Hippocampal formation (tissue), 2 donors: Measurements from ENCODE around the gene CPED1.
"Not testable (repeated sequence)": the region's sequence is repeated elsewhere in the genome, so short reads cannot be mapped to it uniquely, and the experiment has no call there.

Experiments used
- DNase-seq, 2 donors: peaks; one replicate each; lab custom pipeline; 2025; lab: John Stamatoyannopoulos, UW

Gene CPED1

DNA sequence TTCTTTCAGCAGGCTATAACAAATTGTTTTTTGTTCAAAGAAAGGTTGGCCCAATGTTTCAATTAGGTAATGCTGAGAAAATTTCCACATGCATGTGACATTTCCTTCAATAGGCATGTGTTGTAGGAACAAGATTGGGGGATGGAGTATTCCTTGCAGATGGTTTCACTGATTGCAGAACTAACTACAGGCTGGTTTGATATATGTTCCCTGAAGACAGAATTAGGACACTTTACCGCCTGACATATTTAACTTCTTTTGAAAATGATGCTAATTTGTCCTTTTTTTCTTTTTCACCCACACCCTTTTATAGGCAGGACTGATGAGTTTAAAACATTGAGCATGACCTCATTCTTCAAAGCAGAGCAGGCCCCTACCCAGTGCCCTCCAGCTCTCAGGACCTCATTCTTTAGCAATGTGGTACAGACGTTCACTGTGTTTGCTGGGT lies 163.3 kb downstream of the CPED1 start:
- no peak for DNase-seq

DNA sequence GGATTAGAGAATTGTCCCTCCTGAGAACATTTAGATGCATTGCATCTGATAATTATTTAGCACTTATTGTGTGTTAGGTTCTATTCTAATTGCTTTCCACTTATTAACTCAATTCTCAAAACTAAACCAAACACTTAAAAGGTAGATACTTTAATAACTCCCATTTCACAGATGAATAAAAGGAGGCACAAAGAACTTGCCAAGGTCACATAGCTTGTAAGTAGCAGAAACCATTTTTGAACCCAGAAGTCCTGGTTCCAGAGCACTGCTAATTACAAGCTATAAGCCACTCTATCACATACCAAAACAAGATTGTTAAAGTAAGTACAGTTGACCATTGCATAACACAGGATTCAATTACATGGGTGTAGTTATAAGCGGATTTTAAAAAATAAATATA lies 164.9 kb downstream of the CPED1 start:
- no peak for DNase-seq

DNA sequence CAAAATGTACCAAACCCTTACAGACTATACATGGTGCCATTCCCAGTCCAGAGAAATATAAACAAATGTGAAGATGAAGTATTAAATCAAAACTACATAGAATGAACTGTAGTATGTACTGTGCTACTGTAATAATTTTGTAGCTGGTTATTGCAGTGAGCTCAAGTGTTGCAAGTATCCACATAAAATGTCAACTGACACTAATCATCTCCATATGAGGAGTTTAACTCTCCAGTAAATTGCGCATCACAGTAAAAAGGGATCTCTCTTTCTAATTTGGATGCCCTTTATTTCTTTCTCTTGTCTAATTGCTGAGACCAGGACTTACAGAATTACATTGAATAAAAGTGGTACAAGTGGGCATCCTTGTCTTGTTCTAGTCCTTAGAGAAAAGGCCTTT lies 165.5 kb downstream of the CPED1 start:
- no peak for DNase-seq

DNA sequence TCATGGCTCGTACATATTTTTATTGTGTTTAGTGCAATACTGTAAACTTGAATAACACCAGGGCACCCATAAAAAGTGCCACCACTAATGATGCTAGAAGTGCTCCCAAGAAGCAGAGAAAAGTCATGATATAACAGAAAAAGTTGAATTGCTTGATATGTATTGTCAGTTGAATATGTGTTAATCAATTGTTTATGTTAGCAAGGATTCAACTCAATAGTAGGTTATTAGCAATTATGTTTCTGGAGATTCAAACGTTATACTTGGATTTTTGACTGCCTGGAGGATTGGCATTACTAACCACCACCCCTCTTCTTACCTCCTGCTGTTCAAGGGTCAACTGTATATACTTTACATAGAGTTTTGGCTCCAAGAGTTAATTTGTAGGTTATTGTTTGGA lies 168.3 kb downstream of the CPED1 start:
- DNase-seq, result no peak

DNA sequence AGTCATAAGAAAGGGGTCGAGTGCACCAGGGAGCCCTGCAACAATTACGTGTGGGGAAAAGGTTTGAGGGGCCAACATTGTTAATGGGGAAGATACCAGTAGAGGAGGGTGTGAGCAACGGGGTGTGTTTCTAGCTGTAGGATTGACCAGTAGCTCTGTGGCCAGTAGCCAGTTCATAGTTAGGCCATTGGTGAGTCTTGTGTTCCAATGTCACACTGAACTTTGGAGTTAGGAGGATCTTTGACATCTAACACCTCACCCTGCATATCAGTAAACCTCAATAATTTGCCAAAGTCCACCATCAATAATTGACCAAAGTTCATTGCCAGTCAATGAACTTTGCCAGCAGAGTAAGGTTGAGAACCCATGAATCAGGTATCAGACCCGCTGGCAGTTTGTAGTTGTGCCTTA lies 168.8 kb downstream of the CPED1 start:
- no peak for DNase-seq

DNA sequence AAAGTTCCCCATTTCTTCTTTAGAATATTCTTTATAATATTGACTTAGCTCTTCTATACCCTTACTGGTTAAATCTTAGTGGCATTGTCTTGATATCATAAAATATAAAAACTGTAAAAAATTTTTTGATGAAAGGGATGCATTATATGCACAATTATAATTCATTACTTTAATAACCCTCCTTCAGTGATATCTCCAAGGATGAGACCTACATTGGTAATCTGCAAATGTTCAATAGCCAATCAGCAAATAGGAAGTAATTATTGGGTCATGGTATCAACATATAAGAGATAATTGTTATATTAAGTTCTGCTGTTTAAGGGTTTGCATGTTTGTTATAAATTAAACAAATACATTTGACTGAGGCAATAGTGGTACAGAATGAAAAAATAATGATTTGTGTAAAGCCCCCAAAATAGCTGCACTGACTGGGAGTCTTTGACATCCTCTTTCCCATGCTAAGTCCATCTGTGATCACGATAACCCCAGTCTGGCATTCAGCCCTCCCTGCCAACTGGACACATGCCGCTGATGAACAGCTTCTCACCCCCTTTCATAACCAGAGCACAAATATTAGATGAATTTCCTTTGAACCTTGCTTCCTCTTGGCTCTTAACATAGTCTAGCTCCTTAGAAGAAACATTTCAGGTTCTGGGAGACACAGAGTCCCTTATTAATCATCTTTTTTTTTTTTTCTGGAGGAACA lies 169.5 kb downstream of the CPED1 start:
- no peak for DNase-seq

DNA sequence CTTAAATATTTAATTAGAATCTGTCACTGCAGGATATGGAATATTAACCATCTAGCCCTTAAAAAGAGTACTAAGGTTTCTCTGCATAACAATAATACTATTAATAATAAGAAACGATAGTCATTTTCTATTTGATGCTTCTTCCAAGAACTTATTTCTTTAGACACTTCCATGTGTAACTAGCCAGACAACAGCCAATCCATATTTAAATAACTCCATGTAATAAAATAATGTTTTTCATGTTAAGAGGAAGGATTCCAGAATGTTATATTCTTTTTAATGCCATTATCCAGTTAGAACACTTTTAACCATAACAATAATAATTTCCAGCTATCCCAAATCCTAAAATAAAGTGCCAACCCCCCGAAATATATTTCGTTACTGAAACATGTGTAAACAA lies 170.2 kb downstream of the CPED1 start:
- no peak for DNase-seq

DNA sequence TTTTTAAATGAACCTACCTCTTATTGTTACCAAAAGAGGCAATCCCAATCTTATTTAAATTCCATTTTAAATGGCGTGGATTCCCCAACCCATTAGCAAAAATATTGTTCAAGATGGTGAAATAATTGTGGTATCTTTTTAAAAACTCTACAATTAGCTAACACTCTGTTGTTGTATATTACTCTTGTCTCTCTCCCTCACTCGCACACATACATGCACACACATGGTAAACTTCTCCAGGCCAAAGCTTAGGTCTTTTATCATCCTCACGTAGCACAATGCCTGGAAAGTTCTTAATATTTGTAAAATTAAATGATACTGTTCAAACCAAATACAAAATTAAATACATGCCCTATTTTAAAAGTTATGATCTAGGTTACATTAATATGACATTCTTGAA lies 171.0 kb downstream of the CPED1 start:
- DNase-seq, result no peak

DNA sequence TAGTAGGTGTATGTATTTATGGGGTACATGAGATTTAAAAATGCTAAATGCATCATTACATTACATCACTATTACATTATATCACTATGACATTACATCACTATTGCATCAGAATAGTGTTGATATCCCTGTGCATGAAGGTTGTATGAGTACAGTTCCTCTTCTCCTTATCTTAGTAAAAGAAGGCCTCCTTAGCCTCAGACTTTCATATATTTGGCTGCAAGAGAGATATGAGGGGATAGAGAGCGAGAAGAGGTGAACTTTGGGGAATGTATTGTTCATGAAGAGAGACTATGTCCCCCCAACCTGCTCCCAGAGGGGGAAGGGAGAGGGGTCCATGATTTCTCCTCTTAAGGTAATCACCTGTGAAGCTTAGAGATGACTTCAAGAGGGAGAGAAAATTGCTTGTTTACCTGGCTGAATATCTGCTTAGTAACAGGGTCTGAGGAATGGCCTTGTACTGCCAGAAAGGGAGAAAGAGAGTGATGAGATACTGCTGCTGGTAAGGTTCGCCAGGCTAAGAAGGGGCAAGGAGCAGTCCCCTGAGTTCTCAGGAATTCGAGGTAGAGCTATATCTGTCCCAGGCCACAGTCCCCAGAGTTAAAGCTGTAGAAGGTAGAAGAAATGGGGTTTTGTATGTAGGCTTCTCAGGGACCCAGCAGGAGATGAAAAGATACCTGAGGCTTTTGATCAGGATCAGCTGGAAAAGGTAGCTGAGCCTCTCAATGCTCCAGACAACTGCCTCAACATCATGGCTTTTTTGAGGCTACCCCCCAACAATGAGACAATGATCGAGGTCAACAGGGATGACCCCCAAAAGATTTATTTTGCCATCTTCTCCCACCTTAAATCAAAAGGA lies 171.9 kb downstream of the CPED1 start:
- DNase-seq, result no peak

DNA sequence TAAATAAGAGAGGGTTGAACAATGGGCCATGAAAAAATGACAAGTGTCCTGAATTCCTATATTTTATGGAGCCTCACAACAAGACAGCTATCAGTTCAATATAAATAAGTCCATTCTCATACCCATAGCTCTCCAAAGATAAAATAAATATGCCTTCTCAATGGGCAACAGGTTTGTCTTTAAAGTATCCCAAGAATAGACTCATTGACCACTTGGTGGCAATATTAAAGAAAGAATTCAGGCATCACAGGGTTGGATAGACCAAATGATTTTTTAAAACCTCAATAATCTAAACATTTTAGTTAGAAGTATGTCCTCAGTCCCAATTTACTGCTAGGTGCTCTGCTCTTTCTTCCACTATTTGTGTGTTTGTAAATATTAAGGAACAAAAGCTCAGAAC lies 175.2 kb downstream of the CPED1 start:
- DNase-seq, result no peak

DNA sequence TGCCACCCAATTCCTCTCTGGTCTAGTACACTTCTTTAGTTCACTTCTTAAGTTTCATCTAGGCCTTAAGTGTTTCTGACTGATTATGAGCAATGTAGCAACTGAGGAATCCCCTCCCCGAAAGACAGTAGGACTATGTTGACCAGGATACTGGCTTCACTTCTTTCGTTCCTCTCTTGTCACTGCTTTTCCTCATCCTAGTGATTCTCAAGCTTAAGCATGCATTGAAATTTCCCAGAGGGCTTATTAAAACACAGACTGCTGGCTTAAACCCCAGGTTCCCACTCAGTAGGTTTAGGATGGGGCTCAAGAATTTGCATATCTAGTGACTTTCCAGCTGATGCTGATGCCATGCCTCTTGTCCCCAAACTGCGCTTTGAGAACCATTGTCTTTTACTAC lies 175.7 kb downstream of the CPED1 start:
- DNase-seq, result no peak

DNA sequence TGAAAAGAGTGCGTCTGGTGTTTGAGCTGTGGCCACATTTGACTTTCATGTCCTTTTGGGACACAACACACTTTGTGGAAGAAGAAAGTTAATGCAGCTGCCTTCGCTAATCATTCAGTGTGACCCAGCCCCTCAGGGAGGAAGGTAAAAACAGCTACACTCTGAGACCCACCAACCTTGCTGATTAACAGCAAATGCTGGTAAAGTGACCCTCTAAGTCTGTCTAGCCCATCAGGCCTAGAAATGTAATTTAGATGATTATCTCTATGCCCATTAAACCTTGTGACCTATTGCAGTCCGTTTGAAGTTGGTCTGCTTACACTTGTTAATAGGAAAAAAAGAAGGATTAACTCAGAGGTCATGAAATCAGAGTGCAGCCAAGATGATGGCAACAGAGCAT lies 178.4 kb downstream of the CPED1 start:
- no peak for DNase-seq

DNA sequence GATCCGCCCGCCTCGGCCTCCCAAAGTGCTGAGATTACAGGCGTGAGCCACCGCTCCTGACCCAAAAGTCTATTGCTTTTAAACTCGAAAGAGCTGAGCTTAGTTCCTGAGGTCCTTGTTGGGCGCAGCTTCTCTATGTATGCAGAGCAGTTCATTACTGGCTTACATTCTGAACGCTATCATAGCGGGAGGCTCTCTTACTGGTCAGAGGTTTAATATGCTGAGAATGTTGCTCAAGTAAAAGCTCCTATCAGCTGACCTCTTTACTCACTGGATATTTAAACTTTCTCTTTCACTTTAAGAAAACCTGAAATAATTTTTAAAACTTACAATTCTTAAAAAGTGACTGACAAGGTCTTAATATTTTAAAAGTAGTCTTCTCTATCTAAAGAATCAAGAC lies 179.5 kb downstream of the CPED1 start:
- no peak for DNase-seq

DNA sequence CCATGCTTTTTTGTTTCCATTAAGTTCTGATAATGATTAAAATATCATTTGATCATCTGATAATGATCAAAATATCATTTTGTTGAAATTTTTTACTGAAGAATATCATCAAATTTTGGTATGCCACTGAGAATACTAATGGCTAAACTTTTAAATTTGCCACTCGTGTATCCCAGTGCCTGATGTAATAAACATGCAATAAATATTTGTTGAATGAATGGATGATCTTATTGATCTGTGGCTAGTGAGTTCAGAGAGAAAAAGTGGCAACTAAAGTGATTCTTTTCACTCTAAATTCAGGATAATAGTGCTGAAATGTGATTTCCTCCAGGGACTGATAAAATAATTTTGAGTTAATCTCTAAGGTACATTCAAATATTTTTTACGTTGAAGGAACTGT lies 181.0 kb downstream of the CPED1 start:
- no peak for DNase-seq

DNA sequence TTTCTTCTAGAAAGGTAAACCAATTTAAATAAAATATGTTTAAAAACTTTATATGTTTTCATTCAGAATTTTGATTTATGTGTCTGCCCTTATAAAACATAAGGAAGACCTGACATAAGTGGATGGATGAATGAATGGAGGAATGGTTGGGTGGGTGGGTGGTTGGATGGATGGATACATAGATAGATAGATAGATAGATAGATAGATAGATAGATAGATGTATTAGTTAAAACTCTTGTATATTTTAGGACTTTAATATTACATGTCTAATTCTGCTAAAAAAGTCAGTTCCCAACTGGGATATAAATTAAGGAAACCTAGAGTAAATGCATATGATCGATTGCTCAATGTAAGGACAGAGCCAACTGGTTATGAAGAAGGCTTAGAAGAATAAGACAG lies 184.0 kb downstream of the CPED1 start:
- no peak for DNase-seq

DNA sequence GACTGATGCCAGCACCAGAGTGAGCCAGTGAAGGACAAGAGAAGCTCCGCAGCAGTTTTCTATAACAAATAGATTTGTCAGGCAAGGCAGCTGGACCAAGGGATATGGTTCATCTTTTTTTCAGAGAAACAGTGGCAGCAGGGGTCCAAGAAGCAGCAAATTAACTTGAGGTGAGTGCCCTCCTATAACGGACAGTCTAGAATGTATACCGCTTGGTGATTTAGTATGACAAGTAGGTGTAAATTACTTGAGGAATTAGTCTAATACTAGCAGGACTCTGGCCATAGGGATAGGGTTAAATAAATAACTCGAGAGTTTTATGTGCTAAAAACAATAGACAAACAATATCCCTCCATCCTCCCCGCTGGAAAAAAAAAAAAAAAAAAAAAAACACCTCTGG lies 187.3 kb downstream of the CPED1 start:
- no peak for DNase-seq

DNA sequence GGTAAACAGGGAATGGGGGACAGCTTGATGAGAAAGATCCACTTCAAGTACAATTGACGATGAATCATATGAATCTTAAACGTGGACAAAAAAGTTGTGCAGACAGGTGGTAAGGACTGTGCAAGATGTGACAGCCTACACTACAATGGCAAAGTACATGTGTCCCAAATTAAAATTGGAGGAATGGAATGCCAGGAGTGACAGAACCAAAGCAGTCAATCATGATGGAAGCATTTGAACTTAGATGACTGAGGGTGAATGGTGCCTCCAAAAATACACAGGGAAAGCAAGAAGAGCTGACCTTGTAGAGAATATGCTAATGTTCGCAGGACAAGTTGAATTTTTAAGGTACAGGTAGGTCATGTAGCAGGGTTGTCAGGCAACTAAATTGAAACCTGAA lies 189.9 kb downstream of the CPED1 start:
- no peak for DNase-seq

DNA sequence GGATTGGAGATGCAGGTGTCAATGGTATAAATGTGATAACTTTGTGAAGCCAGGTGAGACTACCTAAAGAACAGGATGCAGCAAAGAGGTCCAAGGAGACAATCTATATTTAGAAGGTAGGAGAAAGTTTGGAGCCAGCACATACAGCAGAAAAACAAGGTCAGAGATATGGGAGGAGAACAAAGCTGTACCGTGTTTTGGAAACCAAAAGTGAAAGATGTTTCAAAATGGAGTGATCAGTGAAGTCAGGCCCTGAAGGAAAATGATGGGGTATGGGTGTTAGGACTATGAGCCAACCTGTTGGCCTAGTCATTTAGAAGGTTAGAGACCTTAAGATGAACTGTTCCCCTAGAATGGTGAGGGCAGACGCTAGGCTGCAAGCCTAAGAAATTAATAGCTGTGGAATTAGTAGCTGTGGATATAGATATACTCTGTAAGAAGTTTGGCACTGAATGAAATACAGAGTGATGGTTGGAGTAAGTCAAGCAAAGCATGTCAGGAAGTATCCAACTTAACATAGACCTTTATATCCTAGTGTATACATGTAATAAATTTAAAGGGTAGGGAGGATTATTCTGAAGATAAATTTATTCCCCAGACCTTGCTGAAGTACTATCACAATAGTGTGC lies 190.5 kb downstream of the CPED1 start:
- no peak for DNase-seq

DNA sequence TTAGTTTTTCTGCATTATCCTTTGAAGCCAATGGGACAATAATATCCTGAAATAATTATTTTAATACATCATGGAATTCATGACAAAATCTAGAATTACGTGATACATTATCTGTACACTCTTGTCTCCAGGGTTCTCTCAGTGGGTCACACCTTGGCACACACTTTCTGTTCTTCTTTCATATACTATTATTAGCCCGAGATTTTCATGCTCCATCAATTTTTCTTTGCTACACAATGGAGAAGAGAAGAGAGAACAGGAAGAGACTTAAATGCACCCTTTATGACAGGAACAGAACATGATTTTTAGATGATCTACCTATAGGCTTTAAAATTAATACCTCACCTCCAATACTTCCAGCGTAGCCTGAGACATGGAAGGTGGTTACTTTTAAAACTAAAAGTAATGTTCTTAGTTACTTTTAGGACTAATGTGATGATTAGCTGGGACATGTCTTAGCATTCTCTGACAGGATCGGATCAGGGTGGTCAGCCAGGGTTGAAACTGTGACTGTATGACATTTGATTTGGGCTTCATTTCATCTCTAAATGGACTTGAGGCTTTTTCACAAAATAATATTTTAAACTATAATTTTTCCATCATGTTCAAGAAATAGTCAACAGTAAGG lies 192.0 kb downstream of the CPED1 start:
- DNase-seq, result no peak

DNA sequence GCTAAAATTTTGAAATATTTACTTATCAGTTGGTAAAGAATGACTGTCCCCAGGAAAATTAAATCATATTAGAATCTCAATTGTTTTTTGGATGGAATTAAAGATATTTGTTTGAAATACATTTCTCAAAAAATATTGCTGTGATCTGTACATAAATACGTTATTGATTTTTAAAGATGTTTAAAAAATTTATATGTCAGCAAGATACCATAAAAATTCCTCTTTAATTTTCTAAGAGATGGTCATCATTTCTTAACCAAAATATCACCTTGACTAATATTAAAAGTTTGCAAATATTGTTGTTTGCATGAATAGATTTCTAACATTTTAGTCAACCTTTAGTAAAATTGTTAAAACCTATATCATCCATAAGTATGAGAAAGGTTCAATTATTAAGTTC lies 192.8 kb downstream of the CPED1 start:
- no peak for DNase-seq

DNA sequence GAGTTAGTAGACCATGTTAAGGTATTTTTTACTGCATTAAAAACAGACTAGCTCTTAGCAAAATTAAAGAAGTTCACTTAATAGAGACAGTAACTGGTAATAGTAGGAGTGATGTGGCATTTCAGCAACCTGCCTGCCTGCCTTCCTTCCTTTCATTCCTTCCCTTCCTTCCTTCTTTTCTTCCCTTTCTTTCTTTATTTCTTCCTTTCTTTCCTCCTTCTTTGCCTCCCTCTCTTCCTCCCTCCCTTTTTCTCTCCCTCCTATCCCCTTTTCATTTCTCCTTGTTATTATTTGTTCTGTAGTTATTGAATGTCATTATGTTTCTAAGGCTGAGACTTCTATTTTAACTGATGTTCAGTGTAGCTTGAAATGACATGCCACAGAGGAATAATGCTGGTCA lies 193.8 kb downstream of the CPED1 start:
- no peak for DNase-seq

DNA sequence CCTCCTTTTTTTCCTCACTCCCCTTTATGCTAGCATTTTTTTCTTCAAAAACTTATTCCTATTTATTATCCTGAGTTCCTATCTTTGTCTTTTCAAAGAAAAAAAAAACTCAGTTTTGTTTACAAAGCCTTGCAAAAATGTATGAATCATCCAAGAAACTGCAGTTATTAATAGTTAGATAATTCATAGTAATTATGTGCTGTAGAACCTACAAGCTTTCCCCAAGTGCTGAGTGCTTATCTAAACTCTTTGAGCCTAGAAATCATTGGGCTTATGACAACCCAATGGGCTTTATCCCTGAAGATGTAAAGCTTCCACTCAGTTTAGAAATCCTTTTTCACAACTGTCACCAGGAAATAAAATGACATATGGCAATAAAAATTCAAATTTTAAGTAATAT lies 194.4 kb downstream of the CPED1 start:
- no peak for DNase-seq

DNA sequence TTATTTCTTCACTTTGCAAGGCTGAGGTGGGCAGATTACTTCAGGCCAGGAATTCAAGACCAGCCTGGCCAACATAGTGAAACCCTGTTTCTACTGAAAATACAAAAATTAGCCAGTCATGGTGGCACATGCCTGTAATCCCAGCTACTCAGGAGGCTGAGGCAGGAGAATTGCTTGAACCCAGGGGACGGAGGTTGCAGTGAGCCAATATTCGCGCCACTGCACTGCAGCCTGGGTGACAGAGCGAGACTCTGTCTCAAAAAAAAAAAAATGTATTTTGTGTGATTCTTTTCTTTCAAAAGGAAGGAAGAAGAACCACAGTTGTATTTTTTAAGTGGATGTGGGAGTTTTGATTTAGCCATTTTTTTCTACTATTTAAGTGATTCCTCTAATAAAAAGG lies 195.4 kb downstream of the CPED1 start:
- not testable (repeated sequence) for DNase-seq
